ENCODE data around the gene ANKHD1. TPM values are rescaled to one million over a fixed set of nuclear protein-coding genes. Genes with fewer than 3 reads are reported as not detected.

ANKHD1 gene
- polyA plus RNA-seq, 1 donor from 2014 or later, result 61.8 TPM

DNA sequence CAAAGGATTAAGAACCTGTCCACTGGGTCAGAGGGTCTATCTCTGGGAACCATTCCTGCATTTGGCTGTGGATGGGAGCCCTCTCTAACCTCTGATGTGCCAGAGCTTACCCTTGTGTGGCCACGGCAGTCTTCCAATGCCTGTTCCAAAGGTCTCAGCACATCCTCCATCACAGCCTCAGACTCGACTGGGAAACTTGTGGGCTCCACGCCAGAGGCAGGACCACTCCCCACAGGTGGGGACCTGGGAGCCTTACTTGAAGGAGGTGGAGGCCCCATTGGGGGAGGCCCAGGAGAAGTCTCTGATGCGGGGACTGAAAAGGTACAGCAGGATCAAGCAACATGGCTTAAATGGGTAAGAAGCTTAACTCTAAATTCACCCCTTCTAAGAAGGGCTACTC lies 150.2 kb downstream of the ANKHD1 start:
- Histone ChIP-seq H3K27me3 (ENCODE audit: insufficient read depth, low read depth, low read length) (no peaks in the 10 kb centered on the region), H3K79me2 (replicated peaks; ENCODE audit: insufficient read depth, low read length) (peaks cover 25% of the 10 kb centered on the region), H2AFZ (ENCODE audit: low read depth, low read length) (no peak overlapping the region), H3K9me3 (ENCODE audit: low read length) (no peaks in the 10 kb centered on the region), H3K9me2 (ENCODE audit: insufficient read depth, low read length) (no peaks in the 10 kb centered on the region), H3K9ac (ENCODE audit: low read length) (no peak overlapping the region), H3K4me3 (ENCODE audit: low read length) (no peak overlapping the region), H3K36me3 (ENCODE audit: insufficient read depth, low read length) (no peaks in the 10 kb centered on the region), H3K27ac (ENCODE audit: low read length) (no peak overlapping the region), H3K4me2 (ENCODE audit: low read length) (no peak overlapping the region), H4K20me1 (ENCODE audit: insufficient read depth) (no peaks in the 10 kb centered on the region), H3F3A (ENCODE audit: insufficient read depth, low read length, poor library complexity, severe bottlenecking) (no peaks in the 10 kb centered on the region)
- TF ChIP-seq MXI1 (conservative IDR thresholded peaks at IDR 0.05; ENCODE audit: poor library complexity, severe bottlenecking) (no peak), TAF1 (IDR thresholded peaks at IDR 0.05; ENCODE audit: low read depth) (no peak), RAD21 (conservative IDR thresholded peaks at IDR 0.05) (no peak), SMC3 (conservative IDR thresholded peaks at IDR 0.05; ENCODE audit: poor library complexity) (no peak), EZH2 (IDR thresholded peaks at IDR 0.05; ENCODE audit: borderline replicate concordance, insufficient read depth, low read length, poor library complexity, severe bottlenecking) (no peak), EP300 (conservative IDR thresholded peaks at IDR 0.05; ENCODE audit: poor library complexity, severe bottlenecking) (no peak), POLR2AphosphoS5 (IDR thresholded peaks at IDR 0.05) (no peak)
- TF ChIP-seq, protein P1, sequence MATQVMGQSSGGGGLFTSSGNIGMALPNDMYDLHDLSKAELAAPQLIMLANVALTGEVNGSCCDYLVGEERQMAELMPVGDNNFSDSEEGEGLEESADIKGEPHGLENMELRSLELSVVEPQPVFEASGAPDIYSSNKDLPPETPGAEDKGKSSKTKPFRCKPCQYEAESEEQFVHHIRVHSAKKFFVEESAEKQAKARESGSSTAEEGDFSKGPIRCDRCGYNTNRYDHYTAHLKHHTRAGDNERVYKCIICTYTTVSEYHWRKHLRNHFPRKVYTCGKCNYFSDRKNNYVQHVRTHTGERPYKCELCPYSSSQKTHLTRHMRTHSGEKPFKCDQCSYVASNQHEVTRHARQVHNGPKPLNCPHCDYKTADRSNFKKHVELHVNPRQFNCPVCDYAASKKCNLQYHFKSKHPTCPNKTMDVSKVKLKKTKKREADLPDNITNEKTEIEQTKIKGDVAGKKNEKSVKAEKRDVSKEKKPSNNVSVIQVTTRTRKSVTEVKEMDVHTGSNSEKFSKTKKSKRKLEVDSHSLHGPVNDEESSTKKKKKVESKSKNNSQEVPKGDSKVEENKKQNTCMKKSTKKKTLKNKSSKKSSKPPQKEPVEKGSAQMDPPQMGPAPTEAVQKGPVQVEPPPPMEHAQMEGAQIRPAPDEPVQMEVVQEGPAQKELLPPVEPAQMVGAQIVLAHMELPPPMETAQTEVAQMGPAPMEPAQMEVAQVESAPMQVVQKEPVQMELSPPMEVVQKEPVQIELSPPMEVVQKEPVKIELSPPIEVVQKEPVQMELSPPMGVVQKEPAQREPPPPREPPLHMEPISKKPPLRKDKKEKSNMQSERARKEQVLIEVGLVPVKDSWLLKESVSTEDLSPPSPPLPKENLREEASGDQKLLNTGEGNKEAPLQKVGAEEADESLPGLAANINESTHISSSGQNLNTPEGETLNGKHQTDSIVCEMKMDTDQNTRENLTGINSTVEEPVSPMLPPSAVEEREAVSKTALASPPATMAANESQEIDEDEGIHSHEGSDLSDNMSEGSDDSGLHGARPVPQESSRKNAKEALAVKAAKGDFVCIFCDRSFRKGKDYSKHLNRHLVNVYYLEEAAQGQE (IDR thresholded peaks at IDR 0.05; ENCODE audit: borderline replicate concordance), result no peak

DNA sequence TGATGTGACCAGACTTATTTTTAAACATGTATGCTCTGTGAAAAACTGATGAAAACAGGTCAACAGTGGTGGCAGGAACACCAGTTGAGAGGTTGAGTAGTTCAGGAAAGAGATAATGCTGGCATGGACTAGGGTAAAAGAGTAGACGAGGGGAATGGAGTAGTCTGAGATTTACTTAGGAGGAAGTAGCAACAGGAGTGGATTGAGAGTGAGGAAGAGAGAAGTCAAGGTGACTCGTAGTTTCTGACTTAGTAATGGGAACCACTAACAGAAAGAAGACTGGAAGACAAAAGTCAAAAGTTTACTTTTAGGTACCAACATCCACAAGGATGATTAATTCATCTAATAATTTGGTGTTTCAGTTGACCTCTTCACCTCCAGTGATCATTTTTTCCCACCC lies 152.0 kb downstream of the ANKHD1 start:
- Histone ChIP-seq H3K36me3 (ENCODE audit: insufficient read depth, low read length) (no peaks in the 10 kb centered on the region), H3K27ac (ENCODE audit: low read length) (no peak overlapping the region), H3K4me3 (ENCODE audit: low read length) (no peak overlapping the region), H3K27me3 (ENCODE audit: insufficient read depth, low read depth, low read length) (no peaks in the 10 kb centered on the region), H3F3A (ENCODE audit: insufficient read depth, low read length, poor library complexity, severe bottlenecking) (no peaks in the 10 kb centered on the region), H3K9me3 (ENCODE audit: low read length) (no peaks in the 10 kb centered on the region), H3K79me2 (replicated peaks; ENCODE audit: insufficient read depth, low read length) (peaks cover 27% of the 10 kb centered on the region), H3K9me2 (ENCODE audit: insufficient read depth, low read length) (no peaks in the 10 kb centered on the region), H4K20me1 (ENCODE audit: insufficient read depth) (no peaks in the 10 kb centered on the region), H2AFZ (ENCODE audit: low read depth, low read length) (no peak overlapping the region), H3K4me2 (ENCODE audit: low read length) (no peak overlapping the region), H3K9ac (ENCODE audit: low read length) (no peak overlapping the region)
- TF ChIP-seq EZH2 (IDR thresholded peaks at IDR 0.05; ENCODE audit: borderline replicate concordance, insufficient read depth, low read length, poor library complexity, severe bottlenecking) (no peak), RAD21 (conservative IDR thresholded peaks at IDR 0.05) (no peak), MXI1 (conservative IDR thresholded peaks at IDR 0.05; ENCODE audit: poor library complexity, severe bottlenecking) (no peak), SMC3 (conservative IDR thresholded peaks at IDR 0.05; ENCODE audit: poor library complexity) (no peak)
- TF ChIP-seq, protein P2, sequence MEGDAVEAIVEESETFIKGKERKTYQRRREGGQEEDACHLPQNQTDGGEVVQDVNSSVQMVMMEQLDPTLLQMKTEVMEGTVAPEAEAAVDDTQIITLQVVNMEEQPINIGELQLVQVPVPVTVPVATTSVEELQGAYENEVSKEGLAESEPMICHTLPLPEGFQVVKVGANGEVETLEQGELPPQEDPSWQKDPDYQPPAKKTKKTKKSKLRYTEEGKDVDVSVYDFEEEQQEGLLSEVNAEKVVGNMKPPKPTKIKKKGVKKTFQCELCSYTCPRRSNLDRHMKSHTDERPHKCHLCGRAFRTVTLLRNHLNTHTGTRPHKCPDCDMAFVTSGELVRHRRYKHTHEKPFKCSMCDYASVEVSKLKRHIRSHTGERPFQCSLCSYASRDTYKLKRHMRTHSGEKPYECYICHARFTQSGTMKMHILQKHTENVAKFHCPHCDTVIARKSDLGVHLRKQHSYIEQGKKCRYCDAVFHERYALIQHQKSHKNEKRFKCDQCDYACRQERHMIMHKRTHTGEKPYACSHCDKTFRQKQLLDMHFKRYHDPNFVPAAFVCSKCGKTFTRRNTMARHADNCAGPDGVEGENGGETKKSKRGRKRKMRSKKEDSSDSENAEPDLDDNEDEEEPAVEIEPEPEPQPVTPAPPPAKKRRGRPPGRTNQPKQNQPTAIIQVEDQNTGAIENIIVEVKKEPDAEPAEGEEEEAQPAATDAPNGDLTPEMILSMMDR (IDR thresholded peaks at IDR 0.05; ENCODE audit: poor library complexity, severe bottlenecking), result no peak
- TF ChIP-seq, protein P1 (IDR thresholded peaks at IDR 0.05; ENCODE audit: borderline replicate concordance), result no peak
